HG03159 (cell line): ENCODE data around the gene USP47.

Source experiments
- ATAC-seq: cut with Tn5 transposase; IDR thresholded peaks from one replicate; pipeline ENCODE4 v1.9.1; 2021; ENCODE audit warnings: mild to moderate bottlenecking, moderate library complexity; ENCODE audit not compliant: unreplicated experiment

Gene USP47

GRCh38 chr11:11862999-11863398, 21.2 kb downstream of the USP47 start:
- ATAC-seq: no peak

GRCh38 chr11:11864332-11864731, 22.6 kb downstream of the USP47 start:
- no peak for ATAC-seq

GRCh38 chr11:11864803-11865202, 23.0 kb downstream of the USP47 start:
- no peak for ATAC-seq

GRCh38 chr11:11865449-11865848, 23.7 kb downstream of the USP47 start:
- no peak for ATAC-seq

- ATAC-seq: no peak
Measured at GRCh38 chr11:11866203-11866602, 24.4 kb downstream of the USP47 start.

- ATAC-seq: no peak
Measured at GRCh38 chr11:11867720-11868119, 25.9 kb downstream of the USP47 start.

- ATAC-seq: no peak
Measured at GRCh38 chr11:11871991-11872401, 30.2 kb downstream of the USP47 start.

- no peak for ATAC-seq
Measured at GRCh38 chr11:11876458-11876857, 34.7 kb downstream of the USP47 start.

GRCh38 chr11:11880179-11880578, 38.4 kb downstream of the USP47 start:
- ATAC-seq: no peak

GRCh38 chr11:11882539-11882938, 40.8 kb downstream of the USP47 start:
- ATAC-seq: no peak

- ATAC-seq: no peak
Measured at GRCh38 chr11:11884351-11884750, 42.6 kb downstream of the USP47 start.

- ATAC-seq: peak; percentile 91
Measured at GRCh38 chr11:11884774-11885481, 43.2 kb downstream of the USP47 start.

- ATAC-seq: no peak
Measured at GRCh38 chr11:11894486-11894885, 52.7 kb downstream of the USP47 start.

GRCh38 chr11:11895672-11896071, 53.9 kb downstream of the USP47 start:
- no peak for ATAC-seq

- no peak for ATAC-seq
Measured at GRCh38 chr11:11898648-11899047, 56.9 kb downstream of the USP47 start.

- no peak for ATAC-seq
Measured at GRCh38 chr11:11899401-11899800, 57.6 kb downstream of the USP47 start.

- no peak for ATAC-seq
Measured at GRCh38 chr11:11901929-11902328, 60.2 kb downstream of the USP47 start.

- ATAC-seq: no peak
Measured at GRCh38 chr11:11909727-11910126, 68.0 kb downstream of the USP47 start.

- ATAC-seq: no peak
Measured at GRCh38 chr11:11910541-11910940, 68.8 kb downstream of the USP47 start.

GRCh38 chr11:11913395-11913794, 71.6 kb downstream of the USP47 start:
- ATAC-seq: no peak

GRCh38 chr11:11915625-11916024, 73.9 kb downstream of the USP47 start:
- ATAC-seq: no peak

- no peak for ATAC-seq
Measured at GRCh38 chr11:11916981-11917399, 75.2 kb downstream of the USP47 start.

- ATAC-seq: no peak
Measured at GRCh38 chr11:11923828-11924227, 82.1 kb downstream of the USP47 start.
